SK-N-SH (cell line): Measurements from ENCODE around the gene LRRFIP2. TPM values are rescaled to one million over a fixed set of nuclear protein-coding genes. Genes with fewer than 3 reads are reported as not detected.

Source experiments
- CTCF ChIA-PET: fragments of 300-600, 350-600 bp; formaldehyde crosslinking; extraction: SDS; loops from one replicate; lab custom pipeline; 2021; lab: Yijun Ruan, JAX
- POLR2A ChIA-PET: fragments of 350-600 bp; sonication (Branson Sonifier 250); formaldehyde crosslinking; extraction: SDS; loops from one replicate; lab custom pipeline; 2020; ENCODE audit warnings: antibody characterized with exemption, inconsistent platforms; lab: Yijun Ruan, JAX
- DNase-seq: peaks from one replicate; pipeline ENCODE4 v3.0.0; 2012
- H2AFZ ChIP-seq: fragments of 200-600 bp; sonication (generic); 2 replicates; pipeline ENCODE4 v1.8.1; 2016; ENCODE audit warnings: antibody characterized with exemption, mild to moderate bottlenecking, low read depth
- H3F3A ChIP-seq: fragments of 200-600 bp; sonication (generic); replicated peaks from 2 replicates; pipeline ENCODE3; 2016; ENCODE audit warnings: antibody characterized with exemption, mild to moderate bottlenecking; ENCODE audit not compliant: insufficient read depth
- H3K27ac ChIP-seq, 2 experiments: fragments of 200-500 bp in 1 of 2; fragments of 200-600 bp in 1 of 2; sonication (Bioruptor generic) in 1 of 2; sonication (generic), shearing (Covaris generic) in 1 of 2; 2 replicates each; pipeline versions ENCODE4 v1.5.1 to v1.6.1; 2014 to 2016; ENCODE audit warnings: low read depth in 2 of 2, inconsistent platforms in 1 of 2, low read length in 1 of 2, mild to moderate bottlenecking in 1 of 2, mixed read lengths in 1 of 2
- H3K27me3 ChIP-seq: fragments of 200-600 bp; sonication (generic), shearing (Covaris generic); 2 replicates; pipeline ENCODE4 v1.6.1; 2016; ENCODE audit warnings: mixed run types; ENCODE audit not compliant: insufficient read depth
- H3K36me3 ChIP-seq, 2 experiments: fragments of 200-500 bp in 1 of 2; fragments of 200-600 bp in 1 of 2; sonication (Bioruptor generic) in 1 of 2; sonication (generic) in 1 of 2; replicated peaks in 1 of 2; 2 replicates each; pipeline versions ENCODE3 to v1.5.1; 2014 to 2016; ENCODE audit warnings: low read length in 1 of 2, mild to moderate bottlenecking in 1 of 2; ENCODE audit not compliant: insufficient read depth in 2 of 2, control insufficient read depth in 1 of 2
- H3K4me1 ChIP-seq, 2 experiments: fragments of 200-500 bp in 1 of 2; fragments of 200-600 bp in 1 of 2; sonication (Bioruptor generic) in 1 of 2; sonication (generic), shearing (Covaris generic) in 1 of 2; 2 replicates each; pipeline versions ENCODE4 v1.5.1 to v1.6.1; 2014 to 2016; ENCODE audit warnings: low read depth in 1 of 2, low read length in 1 of 2, mixed run types in 1 of 2; ENCODE audit not compliant: insufficient read depth in 2 of 2, control insufficient read depth in 1 of 2
- H3K4me2 ChIP-seq: fragments of 200-600 bp; sonication (generic), shearing (Covaris generic); 2 replicates; pipeline ENCODE4 v1.6.1; 2017; ENCODE audit warnings: mixed run types
- H3K4me3 ChIP-seq, 2 experiments: fragments of 200-500 bp in 1 of 2; fragments of 200-600 bp in 1 of 2; sonication (Bioruptor generic) in 1 of 2; sonication (generic), shearing (Covaris generic) in 1 of 2; 2 replicates each; pipeline versions ENCODE4 v1.5.1 to v1.8.1; 2014 to 2016; ENCODE audit warnings: low read depth in 2 of 2, inconsistent platforms in 1 of 2, low read length in 1 of 2, mild to moderate bottlenecking in 1 of 2, mixed read lengths in 1 of 2, moderate library complexity in 1 of 2
- H3K79me2 ChIP-seq: fragments of 200-600 bp; sonication (generic); 2 replicates; pipeline ENCODE4 v1.8.1; 2017; ENCODE audit warnings: mild to moderate bottlenecking; ENCODE audit not compliant: insufficient read depth
- H3K9ac ChIP-seq: fragments of 200-600 bp; sonication (generic); 2 replicates; pipeline ENCODE4 v1.6.1; 2017; ENCODE audit warnings: mixed run types
- H3K9me2 ChIP-seq: fragments of 200-600 bp; sonication (generic); 2 replicates; pipeline ENCODE4 v1.6.1; 2017; ENCODE audit warnings: mixed run types
- H3K9me3 ChIP-seq: fragments of 200-600 bp; sonication (generic); 2 replicates; pipeline ENCODE4 v1.6.1; 2017; ENCODE audit warnings: mixed run types, mild to moderate bottlenecking, moderate library complexity
- H4K20me1 ChIP-seq: fragments of 200-600 bp; sonication (generic); 2 replicates; pipeline ENCODE4 v1.6.1; 2017; ENCODE audit warnings: mild to moderate bottlenecking, mixed run types; ENCODE audit not compliant: insufficient read depth
- FOSL2 ChIP-seq: IDR thresholded peaks from 2 replicates; pipeline ENCODE4 v1.4.0; 2012; ENCODE audit warnings: low read depth, mild to moderate bottlenecking, moderate library complexity, borderline replicate concordance
- MAX ChIP-seq: IDR thresholded peaks from 2 replicates; pipeline ENCODE4 v1.4.0; 2012; ENCODE audit warnings: low read depth
- MXI1 ChIP-seq: IDR thresholded peaks from 2 replicates; pipeline ENCODE4 v1.6.1; 2012; ENCODE audit warnings: mild to moderate bottlenecking, low read depth, low read length, improper control_type of control experiment
- NFIC ChIP-seq: IDR thresholded peaks from 2 replicates; pipeline ENCODE4 v1.4.0; 2012; ENCODE audit warnings: borderline replicate concordance
- RAD21 ChIP-seq: IDR thresholded peaks from 2 replicates; pipeline ENCODE4 v1.6.1; 2012; ENCODE audit warnings: mild to moderate bottlenecking, low read length
- RCOR1 ChIP-seq: fragments of 150-350 bp; IDR thresholded peaks from 2 replicates; pipeline ENCODE4 v1.6.1; 2017; ENCODE audit warnings: antibody characterized with exemption, low read length
- SIN3A ChIP-seq: IDR thresholded peaks from 2 replicates; pipeline ENCODE4 v1.6.1; 2012; ENCODE audit warnings: low read depth, mild to moderate bottlenecking, low read length, moderate library complexity, borderline replicate concordance
- SMC3 ChIP-seq: IDR thresholded peaks from 2 replicates; pipeline ENCODE4 v1.6.1; 2012; ENCODE audit warnings: low read depth, low read length, improper control_type of control experiment
- WGBS: methylation state at CpG from one replicate; pipeline ENCODE4 v1.1.6; 2017; ENCODE audit warnings: low lambda C conversion rate; 5-methylcytosine and 5-hydroxymethylcytosine counted together
- polyA plus RNA-seq, 3 experiments: library from polyadenylated mRNA; depleted of rRNA; stranded (reverse); fragments of >200 nt; gene quantifications; 2 replicates each; pipeline ENCODE4 v1.2.3, GENCODE V29; 2012
- TF ChIP-seq, protein P1 (sequence below): fragments of 150-350 bp; IDR thresholded peaks from 2 replicates; pipeline ENCODE4 v1.6.1; 2016; ENCODE audit warnings: mild to moderate bottlenecking, low read depth, low read length

The LRRFIP2 gene
- polyA plus RNA-seq, 1 of the 3 experiments (the other 2 are of a cell fraction) = 27.2 TPM

GRCh38 chr3:37143821-37144220 lies 30.6 kb downstream of the LRRFIP2 start:
- H3K4me1 ChIP-seq = 0 out of 4 replicates have a peak, but pooled peaks cover 0 to 8% of the 10 kb centered on the region in 2 experiments
- POLR2A ChIA-PET = no interaction called here
- H3K36me3 ChIP-seq = peaks cover 16 to 75% of the 10 kb centered on the region in 2 experiments
- H3K4me3 ChIP-seq = no peak overlapping the region
- H3K9me3 ChIP-seq = no peaks in the 10 kb centered on the region
- 0 out of 2 replicates have a peak, but pooled peaks cover 3% of the 10 kb centered on the region for H4K20me1 ChIP-seq
- DNase-seq = no peak
- H3K27ac ChIP-seq = no peak overlapping the region
- WGBS = 98% methylated on average over 8 of the region's 9 CpGs
- no peak overlapping the region for H3K9ac ChIP-seq
- H3K4me2 ChIP-seq = no peak overlapping the region
- H3K79me2 ChIP-seq = peaks cover 67% of the 10 kb centered on the region
- H3K9me2 ChIP-seq = no peaks in the 10 kb centered on the region
- no peak overlapping the region for H2AFZ ChIP-seq
- no peaks in the 10 kb centered on the region for H3K27me3 ChIP-seq
- no peaks in the 10 kb centered on the region for H3F3A ChIP-seq
- CTCF ChIA-PET = no interaction called here
- TF ChIP-seq SMC3 = no peak

- CTCF ChIA-PET = interaction anchor here (1.3 kb wide), 1 partner anchor 10 kb away, joined by 4 read pairs; no protein-coding TSS in a partner anchor
- Histone ChIP-seq H3K4me1 (0 out of 4 replicates have a peak, but pooled peaks cover 0 to 8% of the 10 kb centered on the region in 2 experiments), H3K9me2 (no peaks in the 10 kb centered on the region), H3K27me3 (no peaks in the 10 kb centered on the region), H3K27ac (no peak overlapping the region), H3K4me3 (no peak overlapping the region), H3K4me2 (no peak overlapping the region), H2AFZ (no peak overlapping the region), H3K36me3 (peaks cover 3 to 53% of the 10 kb centered on the region in 2 experiments), H4K20me1 (0 out of 2 replicates have a peak, but pooled peaks cover 3% of the 10 kb centered on the region), H3K9me3 (no peaks in the 10 kb centered on the region), H3F3A (peaks cover 10% of the 10 kb centered on the region), H3K79me2 (peaks cover 72% of the 10 kb centered on the region; the same call in 1 of the 2 replicates), H3K9ac (no peak overlapping the region)
- WGBS = 100% methylated on average over 1 of the region's 3 CpGs
- no peak for DNase-seq
- TF ChIP-seq MXI1 (no peak), NFIC (no peak), MAX (no peak), FOSL2 (no peak), RAD21 (no peak), RCOR1 (no peak), SIN3A (no peak)
- TF ChIP-seq, protein P1, sequence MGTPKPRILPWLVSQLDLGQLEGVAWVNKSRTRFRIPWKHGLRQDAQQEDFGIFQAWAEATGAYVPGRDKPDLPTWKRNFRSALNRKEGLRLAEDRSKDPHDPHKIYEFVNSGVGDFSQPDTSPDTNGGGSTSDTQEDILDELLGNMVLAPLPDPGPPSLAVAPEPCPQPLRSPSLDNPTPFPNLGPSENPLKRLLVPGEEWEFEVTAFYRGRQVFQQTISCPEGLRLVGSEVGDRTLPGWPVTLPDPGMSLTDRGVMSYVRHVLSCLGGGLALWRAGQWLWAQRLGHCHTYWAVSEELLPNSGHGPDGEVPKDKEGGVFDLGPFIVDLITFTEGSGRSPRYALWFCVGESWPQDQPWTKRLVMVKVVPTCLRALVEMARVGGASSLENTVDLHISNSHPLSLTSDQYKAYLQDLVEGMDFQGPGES = no peak
- POLR2A ChIA-PET = no interaction called here
Observed at GRCh38 chr3:37141676-37142075, 32.7 kb downstream of the LRRFIP2 start.
